Measurements from ENCODE around the gene CCR4.
"Not testable (repeated sequence)": the region's sequence is repeated elsewhere in the genome, so short reads cannot be mapped to it uniquely, and the experiment has no call there.

The CCR4 gene

DNA sequence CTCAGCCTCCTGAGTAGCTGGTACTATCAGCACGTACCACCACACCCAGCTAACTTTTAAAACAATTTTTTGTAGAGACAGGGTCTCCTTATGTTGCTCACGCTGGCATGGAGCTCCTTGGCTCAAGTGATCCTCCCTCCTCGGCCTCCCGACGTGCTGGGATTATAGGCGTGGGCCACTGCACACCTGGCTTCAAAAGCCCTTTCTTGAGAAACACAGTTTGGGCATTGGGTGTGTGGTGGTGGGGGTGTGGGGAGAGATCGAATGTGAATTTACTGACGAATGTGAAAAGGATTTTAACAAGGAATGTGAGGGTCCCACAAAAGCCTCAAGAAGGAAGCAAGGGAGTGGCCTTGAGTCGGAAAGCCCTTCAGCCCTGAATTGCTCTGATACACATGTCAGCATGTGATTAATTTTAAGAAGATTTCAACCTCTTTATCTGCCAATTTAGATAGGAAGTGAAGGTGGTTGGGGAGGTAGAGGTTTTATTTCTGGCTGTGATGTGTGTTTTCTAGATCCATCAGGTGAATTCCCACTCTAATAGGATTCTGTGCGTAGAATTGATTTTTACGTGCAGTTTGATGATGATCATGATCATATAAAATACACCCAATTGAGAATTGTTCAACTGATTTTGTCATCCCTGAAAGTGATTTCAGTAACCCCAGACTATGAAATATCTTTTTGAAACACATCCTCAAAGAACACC, 1.1 kb downstream of the CCR4 start:
- DNase-seq = no peak

DNA sequence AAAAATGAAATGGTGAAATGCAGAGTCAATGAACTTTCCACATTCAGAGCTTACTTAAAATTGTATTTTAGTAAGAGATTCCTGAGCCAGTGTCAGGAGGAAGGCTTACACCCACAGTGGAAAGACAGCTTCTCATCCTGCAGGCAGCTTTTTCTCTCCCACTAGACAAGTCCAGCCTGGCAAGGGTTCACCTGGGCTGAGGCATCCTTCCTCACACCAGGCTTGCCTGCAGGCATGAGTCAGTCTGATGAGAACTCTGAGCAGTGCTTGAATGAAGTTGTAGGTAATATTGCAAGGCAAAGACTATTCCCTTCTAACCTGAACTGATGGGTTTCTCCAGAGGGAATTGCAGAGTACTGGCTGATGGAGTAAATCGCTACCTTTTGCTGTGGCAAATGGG, 3.1 kb downstream of the CCR4 start:
- DNase-seq = no peak

DNA sequence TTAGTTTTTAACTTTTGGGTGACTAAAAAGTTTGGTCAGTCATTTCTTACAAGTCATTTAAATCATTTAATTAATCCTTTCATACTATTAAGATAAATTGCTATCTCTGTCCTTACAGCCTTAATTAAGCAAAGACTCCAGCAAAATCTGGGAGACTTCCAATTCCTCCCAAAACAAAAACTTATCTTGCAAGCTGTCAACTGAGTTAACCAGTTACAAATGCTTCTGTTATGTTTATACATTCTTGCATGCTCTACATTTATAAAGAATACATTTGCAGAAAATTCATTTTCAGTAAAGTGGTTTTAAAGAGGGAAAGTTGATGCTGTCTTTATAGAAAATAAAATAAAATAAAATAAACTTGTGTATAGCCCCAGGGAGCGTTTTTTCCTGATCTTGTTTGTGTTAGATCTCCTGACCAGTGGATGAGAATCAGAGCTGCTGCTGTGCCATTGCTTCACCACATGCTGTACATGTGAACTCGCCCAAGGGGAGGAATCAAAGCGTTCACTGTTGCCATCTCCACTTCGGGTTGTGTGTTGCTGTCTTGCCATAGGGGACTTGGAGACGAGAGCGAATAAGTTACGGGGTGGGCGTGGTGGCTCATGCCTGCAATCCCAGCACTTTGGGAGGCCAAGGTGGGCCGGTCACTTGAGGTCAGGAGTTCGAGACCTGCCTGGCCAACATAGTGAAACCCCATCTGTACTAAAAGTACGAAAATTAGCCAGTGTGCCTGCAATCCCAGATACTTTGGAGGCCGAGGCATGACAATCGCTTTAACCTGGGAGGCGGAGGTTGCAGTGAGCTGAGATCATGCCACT, 5.5 kb downstream of the CCR4 start:
- DNase-seq = no peak

DNA sequence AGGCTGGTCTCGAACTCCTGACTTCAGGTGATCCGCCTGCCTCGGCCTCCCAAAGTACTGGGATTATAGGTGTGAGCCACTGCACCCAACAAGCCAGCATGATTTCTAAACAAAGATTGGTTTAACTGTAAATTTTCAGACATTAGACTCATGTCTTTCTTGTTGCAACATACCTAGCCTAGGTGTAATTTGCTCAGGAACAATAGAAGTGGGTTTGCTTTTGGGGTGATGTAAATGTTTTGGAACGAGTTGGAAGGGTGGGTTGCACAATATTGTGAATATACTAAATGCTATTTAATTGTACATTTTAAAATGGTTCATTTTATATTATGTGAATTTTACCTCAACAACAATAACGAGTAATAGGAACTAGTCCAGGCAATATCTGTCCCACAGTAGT, 7.1 kb downstream of the CCR4 start:
- no peak for DNase-seq

DNA sequence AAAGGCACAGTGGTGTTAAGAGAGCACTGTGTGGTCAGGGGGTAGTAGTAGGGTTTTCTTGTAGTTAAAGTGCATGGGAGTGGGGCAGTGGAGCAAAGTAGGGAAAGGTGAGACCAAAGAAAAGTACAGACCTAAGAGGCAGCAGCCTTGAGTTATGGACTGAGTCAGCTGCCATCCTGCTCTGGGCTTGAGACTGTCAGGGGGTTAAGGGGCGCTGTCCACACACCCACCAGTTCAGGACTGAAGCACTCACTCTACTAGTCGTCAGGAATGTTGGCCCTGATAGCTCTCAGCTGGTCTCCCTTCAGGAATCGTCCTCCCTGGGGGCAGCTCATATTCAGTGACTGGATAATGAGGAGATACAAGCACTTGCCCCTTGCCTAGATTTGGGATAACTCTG, 7.9 kb downstream of the CCR4 start:
- no peak for DNase-seq

DNA sequence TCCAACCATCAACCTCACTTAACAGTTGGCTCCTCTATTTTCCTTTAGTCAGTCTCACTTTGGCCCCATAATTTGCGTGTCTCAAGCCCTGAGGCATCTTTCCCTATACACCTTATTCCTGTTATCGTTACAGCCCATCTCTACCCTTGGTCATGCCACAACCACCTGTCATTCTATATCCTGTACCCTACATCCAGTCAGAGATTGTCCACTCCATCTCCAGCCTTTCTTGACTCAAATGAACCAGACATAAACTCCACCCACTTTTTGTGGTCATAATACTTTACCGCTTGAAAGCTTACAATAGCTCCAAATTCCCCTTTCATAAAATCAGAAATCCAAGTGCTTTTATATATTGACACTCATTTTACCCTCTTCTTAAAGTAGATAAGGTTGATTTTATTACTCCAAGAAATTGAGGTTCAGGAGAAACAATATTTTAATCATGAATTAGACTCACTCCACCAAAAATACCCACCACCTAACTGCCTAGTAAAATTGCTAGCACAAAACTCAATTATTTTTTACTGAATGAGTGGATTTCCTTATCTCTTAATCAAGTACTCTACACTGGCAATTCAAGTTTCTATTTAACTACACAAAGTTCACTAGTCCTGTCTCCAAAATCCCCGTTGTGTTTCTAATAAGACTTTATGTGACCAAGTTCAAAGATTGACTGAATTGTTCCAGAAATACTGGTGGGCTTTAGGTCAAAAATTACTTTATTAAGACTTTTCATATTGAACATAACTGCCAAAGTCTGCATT, 9.1 kb downstream of the CCR4 start:
- no peak for DNase-seq

DNA sequence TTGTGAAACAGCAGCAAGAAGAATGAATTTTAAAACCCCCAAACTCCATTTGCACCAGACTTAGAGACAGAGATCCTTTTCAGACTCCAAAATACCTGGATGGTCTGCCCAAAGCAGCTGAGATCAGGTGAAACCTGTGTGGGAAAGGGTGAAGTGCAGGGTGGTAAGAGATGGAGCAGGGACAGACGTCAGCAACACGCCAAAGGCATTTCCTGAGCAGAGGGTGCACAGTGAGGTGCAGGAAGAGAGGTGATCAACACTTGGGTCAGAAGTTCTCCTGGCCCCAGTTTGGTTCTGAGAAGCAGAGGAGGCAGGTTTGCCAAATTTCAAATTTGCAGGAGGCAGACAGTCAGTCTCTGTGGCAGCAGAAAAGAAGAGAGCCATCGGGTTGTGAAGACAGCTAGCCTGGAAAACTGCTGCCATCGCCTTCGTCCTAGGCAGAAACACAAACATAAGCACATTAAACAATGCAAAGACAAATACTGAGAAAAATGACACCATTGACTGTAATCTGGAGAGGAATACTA, 9.8 kb downstream of the CCR4 start:
- DNase-seq = no peak

DNA sequence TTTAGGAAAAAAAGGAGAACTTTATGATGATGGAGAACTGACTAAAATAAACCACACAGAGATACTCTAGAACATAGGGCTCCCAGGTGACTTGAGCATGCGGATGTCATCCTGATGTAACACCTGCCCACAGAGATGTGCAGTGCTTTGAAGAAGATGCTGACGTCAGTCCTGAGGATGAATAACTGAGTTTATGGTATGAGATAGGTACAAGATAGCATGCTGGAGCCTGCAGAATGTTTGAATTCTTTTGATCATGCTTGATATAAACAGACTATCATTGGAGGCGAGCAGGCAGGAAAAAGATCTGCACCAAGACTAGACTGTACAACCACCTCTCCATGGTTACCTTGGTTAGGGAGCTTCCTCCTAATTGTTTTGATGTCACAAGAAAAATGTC, 12.4 kb downstream of the CCR4 start:
- DNase-seq = no peak

DNA sequence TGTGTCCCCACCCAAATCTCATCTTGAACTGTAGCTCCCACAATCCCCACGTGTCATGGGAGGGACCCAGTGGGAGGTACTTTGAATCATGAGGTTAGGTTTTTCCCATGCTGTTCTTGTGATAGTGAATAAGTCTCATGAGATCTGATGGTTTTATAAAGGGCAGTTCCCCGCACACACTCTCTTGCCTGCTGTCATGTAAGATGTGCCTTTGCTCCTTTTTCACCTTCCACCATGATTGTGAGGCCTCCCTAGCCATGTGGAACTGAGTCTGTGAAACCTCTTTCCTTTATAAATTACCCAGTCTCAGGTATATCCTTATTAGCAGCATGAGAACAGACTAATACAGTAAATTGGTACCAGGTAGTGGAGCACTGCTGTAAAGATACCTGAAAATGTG, 13.3 kb downstream of the CCR4 start:
- not testable (repeated sequence) for DNase-seq

DNA sequence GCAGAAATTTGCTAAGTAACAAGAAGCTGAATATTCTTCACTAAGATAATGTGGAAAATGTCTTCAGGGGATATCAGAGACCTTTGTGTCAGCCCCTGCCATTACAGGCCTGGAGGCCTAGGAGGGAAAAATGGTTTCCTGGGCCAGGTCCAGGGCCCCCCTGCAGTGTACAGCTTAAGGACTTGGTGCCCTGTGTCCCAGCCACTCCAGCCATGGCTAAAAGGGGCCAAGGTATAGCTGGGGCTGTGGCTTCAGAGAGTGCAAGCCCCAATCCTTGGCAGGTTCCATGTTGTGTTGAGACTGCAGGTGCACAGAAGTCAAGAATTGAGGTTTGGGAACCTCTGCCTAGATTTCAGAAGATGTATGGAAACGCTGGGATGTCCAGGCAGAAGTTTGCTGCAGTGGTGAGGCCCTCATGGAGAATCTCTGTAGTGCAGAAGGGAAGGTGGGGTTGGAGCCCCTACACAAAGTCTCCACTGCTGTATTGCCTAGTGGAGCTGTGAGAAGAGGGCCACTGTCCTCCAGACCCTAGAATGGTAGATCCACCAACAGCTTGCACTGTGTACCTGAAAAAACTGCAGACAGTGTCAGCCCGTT, 14.3 kb downstream of the CCR4 start:
- DNase-seq = not testable (repeated sequence)

DNA sequence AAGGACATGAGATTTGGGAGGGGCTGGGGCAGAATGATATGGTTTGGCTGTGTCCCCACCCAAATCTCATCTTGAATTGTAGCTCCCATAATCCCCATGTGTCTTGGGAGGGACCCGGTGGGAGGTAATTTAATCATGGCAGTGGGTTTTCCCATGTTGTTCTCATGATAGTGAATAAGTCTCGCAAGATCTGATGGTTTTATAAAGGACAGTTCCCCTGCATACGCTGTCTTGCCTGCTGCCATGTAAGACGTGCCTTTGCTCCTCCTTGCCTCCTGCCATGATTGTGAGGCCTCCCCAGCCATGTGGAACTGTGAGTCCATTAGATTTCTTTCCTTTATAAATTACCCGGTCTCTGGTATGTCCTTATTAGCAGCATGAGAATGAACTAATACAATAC, 15.2 kb downstream of the CCR4 start:
- DNase-seq = not testable (repeated sequence)

DNA sequence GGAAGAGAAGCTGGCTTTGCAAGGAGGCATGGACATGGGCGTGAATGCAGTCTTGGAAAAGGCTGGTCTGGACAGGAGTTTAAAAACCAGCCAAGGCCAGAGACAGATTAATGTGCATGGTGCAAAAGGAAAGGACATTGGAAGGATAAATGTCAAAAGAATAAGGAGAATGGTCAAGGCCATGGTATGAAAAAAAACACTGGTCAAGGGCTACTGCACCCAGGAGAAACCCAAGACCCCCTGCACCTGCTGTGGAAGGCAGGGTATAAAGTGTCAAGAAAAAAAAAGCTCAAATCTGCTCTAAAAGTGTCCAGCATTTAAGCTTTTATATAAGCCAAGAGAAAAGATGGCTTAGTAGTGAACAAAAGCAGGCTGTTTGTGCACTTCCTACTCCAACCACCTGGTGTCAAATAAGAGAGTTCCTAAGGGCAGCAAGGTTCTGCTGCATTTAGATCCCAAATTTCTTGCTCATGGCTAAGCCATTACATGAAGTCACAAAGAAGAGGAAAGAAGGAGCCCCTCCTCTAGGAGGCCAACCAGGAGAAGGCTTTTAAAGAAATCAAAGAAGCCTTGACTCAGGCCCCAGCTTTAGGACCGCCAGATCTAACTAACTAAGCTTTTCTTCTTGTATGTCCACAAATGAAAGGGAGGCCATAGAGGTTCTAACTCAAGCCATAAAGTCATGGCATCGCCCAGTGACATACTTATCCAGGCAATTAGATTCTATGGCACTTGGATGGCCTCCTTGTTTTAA, 16.9 kb downstream of the CCR4 start:
- no peak for DNase-seq

DNA sequence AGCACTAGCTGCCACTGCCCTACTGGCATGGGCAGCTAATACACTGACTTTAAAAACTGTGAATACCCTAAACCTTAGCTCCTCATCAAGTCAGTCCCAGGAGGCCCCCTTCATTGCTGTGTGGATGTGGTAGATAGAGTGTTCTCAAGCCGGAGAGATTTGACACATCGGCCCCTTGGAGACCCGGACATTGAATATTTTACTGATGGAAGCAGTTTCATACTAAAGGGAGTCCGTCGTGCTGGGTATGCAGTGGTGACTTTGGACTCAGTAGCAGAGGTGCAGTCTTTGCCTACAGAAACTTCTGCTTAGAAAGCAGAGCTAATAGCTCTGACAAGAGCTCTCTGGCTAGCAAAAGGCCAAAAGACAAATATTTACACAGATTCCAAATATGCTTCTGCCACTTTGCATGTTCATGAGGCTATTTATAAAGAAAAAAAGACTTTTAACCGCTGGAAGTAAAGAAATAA, 17.5 kb downstream of the CCR4 start:
- DNase-seq = no peak

DNA sequence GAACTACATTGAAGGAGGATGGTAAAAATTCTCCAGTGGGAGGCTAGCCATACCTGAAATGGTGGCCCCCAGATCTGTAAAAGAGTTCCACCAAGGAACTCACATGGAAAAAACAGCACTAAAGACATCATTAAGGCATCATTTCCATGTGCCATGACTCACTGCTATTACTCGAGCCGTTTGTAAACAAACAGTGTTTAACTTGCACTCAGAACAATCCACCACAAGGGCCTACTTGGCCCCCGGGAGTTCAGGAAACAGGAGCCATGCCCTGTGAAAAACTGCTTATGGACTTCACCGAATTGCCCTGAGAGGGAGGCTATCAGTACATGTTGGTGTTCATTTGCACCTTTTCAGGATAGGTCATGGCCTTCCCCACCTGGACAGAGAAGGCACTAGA, 18.2 kb downstream of the CCR4 start:
- DNase-seq = no peak

DNA sequence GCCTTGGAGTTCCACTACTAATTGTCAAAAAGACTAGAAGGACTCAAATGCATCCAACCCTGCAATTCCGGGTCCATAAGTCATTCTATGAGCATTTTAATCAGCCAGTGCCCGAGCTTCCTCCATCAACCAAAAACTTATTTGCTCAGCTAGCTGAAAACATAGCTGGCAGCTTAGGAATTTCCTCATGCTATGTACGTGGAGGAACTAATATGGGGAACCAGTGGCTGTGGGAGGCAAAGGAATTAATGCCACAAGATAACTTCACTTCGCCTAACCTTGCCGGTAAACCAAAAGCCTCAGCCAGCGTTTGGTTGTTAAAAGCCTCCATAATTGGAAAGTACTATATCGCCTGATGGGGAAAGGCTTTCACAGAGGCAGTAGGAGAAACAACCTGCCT, 19.8 kb downstream of the CCR4 start:
- not testable (repeated sequence) for DNase-seq

DNA sequence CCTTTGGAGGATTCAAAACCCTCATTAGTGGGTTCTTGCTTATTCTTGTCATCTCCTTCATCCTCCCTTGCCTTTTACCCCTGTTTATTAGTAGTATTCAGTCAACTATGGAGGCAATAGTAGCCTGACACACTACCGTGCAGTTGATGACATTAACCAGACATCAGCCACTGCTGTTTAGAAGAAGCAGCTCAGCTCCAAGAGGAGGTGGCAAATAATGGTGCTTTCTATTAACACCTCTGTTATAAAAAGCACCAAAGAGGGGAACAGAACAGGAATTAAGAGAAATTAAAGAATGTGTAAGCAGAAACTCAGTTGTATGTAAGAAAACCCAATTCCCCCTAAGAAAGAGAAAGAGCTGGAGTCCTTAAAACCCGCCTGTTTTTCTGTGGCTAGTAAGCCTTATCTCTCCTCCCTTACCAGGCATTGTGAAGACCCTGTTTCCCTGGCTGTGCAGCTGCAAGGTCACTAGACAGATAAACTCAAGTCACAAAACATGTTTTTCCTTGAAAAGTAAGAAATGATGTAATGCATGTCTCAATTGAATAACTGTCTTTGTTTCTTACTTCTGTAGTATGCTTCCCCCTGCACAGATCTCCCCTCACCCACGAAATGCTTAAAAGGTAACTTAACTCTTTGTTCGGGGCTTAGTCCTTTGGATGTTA, 21.2 kb downstream of the CCR4 start:
- DNase-seq = no peak

DNA sequence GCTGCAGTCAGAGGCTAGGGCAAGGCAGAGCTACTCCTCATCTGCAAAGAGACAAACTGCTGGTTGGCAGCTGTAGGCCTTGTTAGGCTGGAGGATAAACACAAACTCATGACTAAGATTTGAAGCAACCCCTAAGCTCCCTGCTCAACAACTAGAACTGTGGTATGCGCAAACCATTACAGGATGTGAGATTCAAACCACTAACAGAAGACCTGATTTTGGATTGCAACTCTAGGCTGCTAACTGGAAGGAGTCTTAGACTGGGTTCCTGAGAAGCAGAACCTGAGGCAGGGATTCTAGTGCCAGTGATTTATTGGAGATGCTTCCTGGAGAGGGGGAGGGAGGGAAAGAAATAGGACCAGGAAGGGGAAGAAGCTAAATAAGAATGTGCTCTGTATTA, 22.5 kb downstream of the CCR4 start:
- no peak for DNase-seq

DNA sequence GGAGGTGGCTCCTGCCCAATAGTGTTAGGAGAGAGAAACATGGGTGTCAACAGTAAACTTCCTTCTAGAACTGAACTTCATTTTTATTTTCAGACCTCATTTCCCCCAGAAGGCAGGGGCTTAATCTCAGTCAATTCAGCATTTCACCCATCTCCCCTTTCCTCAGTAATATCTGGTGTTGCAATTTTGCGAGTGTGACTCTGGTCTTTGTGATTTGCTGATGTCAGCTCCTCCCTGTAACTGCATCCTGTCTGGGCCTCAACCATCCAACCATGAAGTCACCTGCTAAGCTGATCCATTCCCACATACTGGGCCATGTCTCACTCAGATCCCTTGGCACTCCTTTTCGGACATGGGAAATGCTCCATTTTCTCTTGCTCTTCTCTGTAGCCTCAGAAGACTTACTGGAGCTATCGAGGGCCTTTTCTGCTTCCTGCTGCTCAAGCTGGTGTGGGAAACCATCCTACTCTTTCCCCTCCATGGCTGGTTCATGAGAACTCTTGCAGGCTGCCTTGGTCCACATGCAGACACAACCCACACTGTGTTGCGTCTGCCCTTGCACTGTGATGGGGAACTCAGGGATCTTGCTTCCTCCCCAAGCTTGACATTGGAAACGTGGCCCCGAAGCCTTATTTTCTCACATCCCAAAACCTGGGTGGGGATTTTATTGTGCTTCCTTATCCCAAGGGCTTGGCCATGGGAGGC, 24.6 kb downstream of the CCR4 start:
- DNase-seq = no peak

DNA sequence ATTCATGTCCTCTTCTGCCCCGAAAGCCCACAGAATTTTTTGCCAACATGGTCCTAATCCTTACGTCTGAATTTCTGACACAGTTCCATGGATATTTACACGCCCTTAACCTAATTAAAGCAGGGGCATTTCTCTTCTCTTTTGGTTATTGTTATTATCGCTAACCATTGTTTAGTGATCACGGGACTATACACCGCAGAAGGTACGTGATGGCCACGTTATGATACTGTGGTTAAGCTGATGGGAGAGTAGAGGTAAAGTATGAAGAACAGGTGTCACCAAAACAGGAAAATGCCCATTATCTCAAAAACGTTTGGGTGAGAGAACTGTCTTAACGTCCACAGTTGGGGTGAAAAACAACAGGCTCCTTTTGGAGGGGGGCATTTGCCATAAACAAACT, 26.4 kb downstream of the CCR4 start:
- no peak for DNase-seq

DNA sequence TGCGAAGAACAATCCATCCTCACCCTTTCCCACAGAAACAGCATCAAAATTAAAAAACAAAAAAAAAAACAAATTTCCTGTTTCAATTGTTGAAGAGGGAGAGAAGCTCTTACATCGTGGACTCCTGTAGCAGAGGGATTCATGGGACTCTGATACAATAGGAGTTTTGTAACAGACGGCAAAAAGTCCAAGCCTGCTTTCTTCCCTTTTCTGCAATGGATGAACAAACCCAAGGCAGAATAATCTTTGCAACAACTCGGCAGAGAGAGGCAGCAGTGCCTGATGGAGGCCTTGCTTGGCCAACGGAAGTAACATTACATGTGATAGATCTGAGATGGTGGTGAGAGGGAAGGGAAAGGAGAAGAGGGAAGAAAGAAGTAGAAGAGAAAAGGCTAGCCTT, 26.9 kb downstream of the CCR4 start:
- no peak for DNase-seq

DNA sequence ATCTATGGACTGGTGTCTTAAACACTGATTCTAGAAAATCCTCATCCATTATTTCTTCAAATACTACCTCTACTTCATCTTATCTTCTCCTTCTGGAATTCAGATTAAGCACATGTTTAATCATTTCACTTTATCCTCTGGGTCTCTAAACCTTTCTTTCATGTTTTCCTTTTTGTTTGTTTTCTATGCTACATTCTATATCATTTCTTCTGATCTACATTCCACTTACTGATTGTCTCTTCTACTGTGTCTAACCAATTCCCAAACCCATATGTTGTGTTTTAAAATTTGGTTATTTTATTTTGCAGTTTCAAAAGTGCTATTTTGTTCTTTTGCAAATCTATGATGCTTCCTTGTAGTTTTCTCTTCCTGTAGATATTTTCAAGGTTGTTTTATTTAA, 31.7 kb downstream of the CCR4 start:
- DNase-seq = no peak
